SK-N-SH (cell line): ENCODE results near the gene LRRC36. TPM values are rescaled to one million over a fixed set of nuclear protein-coding genes. Genes with fewer than 3 reads are reported as not detected.

ENCODE experiments used
- CTCF ChIA-PET: fragments of 300-600, 350-600 bp; formaldehyde crosslinking; extraction: SDS; loops from one replicate; lab custom pipeline; 2021; lab: Yijun Ruan, JAX
- POLR2A ChIA-PET: fragments of 350-600 bp; sonication (Branson Sonifier 250); formaldehyde crosslinking; extraction: SDS; loops from one replicate; lab custom pipeline; 2020; ENCODE audit warnings: antibody characterized with exemption, inconsistent platforms; lab: Yijun Ruan, JAX
- DNase-seq: peaks from one replicate; pipeline ENCODE4 v3.0.0; 2012
- H2AFZ ChIP-seq: fragments of 200-600 bp; sonication (generic); 2 replicates; pipeline ENCODE4 v1.8.1; 2016; ENCODE audit warnings: antibody characterized with exemption, mild to moderate bottlenecking, low read depth
- H3F3A ChIP-seq: fragments of 200-600 bp; sonication (generic); replicated peaks from 2 replicates; pipeline ENCODE3; 2016; ENCODE audit warnings: antibody characterized with exemption, mild to moderate bottlenecking; ENCODE audit not compliant: insufficient read depth
- H3K27ac ChIP-seq, 2 experiments: fragments of 200-500 bp in 1 of 2; fragments of 200-600 bp in 1 of 2; sonication (Bioruptor generic) in 1 of 2; sonication (generic), shearing (Covaris generic) in 1 of 2; 2 replicates each; pipeline versions ENCODE4 v1.5.1 to v1.6.1; 2014 to 2016; ENCODE audit warnings: low read depth in 2 of 2, inconsistent platforms in 1 of 2, low read length in 1 of 2, mild to moderate bottlenecking in 1 of 2, mixed read lengths in 1 of 2
- H3K27me3 ChIP-seq: fragments of 200-600 bp; sonication (generic), shearing (Covaris generic); 2 replicates; pipeline ENCODE4 v1.6.1; 2016; ENCODE audit warnings: mixed run types; ENCODE audit not compliant: insufficient read depth
- H3K36me3 ChIP-seq, 2 experiments: fragments of 200-500 bp in 1 of 2; fragments of 200-600 bp in 1 of 2; sonication (Bioruptor generic) in 1 of 2; sonication (generic) in 1 of 2; replicated peaks in 1 of 2; 2 replicates each; pipeline versions ENCODE3 to v1.5.1; 2014 to 2016; ENCODE audit warnings: low read length in 1 of 2, mild to moderate bottlenecking in 1 of 2; ENCODE audit not compliant: insufficient read depth in 2 of 2, control insufficient read depth in 1 of 2
- H3K4me1 ChIP-seq, 2 experiments: fragments of 200-500 bp in 1 of 2; fragments of 200-600 bp in 1 of 2; sonication (Bioruptor generic) in 1 of 2; sonication (generic), shearing (Covaris generic) in 1 of 2; 2 replicates each; pipeline versions ENCODE4 v1.5.1 to v1.6.1; 2014 to 2016; ENCODE audit warnings: low read depth in 1 of 2, low read length in 1 of 2, mixed run types in 1 of 2; ENCODE audit not compliant: insufficient read depth in 2 of 2, control insufficient read depth in 1 of 2
- H3K4me2 ChIP-seq: fragments of 200-600 bp; sonication (generic), shearing (Covaris generic); 2 replicates; pipeline ENCODE4 v1.6.1; 2017; ENCODE audit warnings: mixed run types
- H3K4me3 ChIP-seq, 2 experiments: fragments of 200-500 bp in 1 of 2; fragments of 200-600 bp in 1 of 2; sonication (Bioruptor generic) in 1 of 2; sonication (generic), shearing (Covaris generic) in 1 of 2; 2 replicates each; pipeline versions ENCODE4 v1.5.1 to v1.8.1; 2014 to 2016; ENCODE audit warnings: low read depth in 2 of 2, inconsistent platforms in 1 of 2, low read length in 1 of 2, mild to moderate bottlenecking in 1 of 2, mixed read lengths in 1 of 2, moderate library complexity in 1 of 2
- H3K79me2 ChIP-seq: fragments of 200-600 bp; sonication (generic); 2 replicates; pipeline ENCODE4 v1.8.1; 2017; ENCODE audit warnings: mild to moderate bottlenecking; ENCODE audit not compliant: insufficient read depth
- H3K9ac ChIP-seq: fragments of 200-600 bp; sonication (generic); 2 replicates; pipeline ENCODE4 v1.6.1; 2017; ENCODE audit warnings: mixed run types
- H3K9me2 ChIP-seq: fragments of 200-600 bp; sonication (generic); 2 replicates; pipeline ENCODE4 v1.6.1; 2017; ENCODE audit warnings: mixed run types
- H3K9me3 ChIP-seq: fragments of 200-600 bp; sonication (generic); 2 replicates; pipeline ENCODE4 v1.6.1; 2017; ENCODE audit warnings: mixed run types, mild to moderate bottlenecking, moderate library complexity
- H4K20me1 ChIP-seq: fragments of 200-600 bp; sonication (generic); 2 replicates; pipeline ENCODE4 v1.6.1; 2017; ENCODE audit warnings: mild to moderate bottlenecking, mixed run types; ENCODE audit not compliant: insufficient read depth
- CHD2 ChIP-seq: fragments of 150-350 bp; IDR thresholded peaks from 2 replicates; pipeline ENCODE4 v1.6.1; 2018; ENCODE audit warnings: low read length; ENCODE audit not compliant: partially characterized antibody
- CTCF ChIP-seq: fragments of 200-600 bp; sonication (generic); IDR thresholded peaks from 2 replicates; pipeline ENCODE4 v1.6.1; 2017; ENCODE audit warnings: antibody characterized with exemption, mild to moderate bottlenecking, moderate library complexity
- EP300 ChIP-seq, 2 experiments: IDR thresholded peaks; 2 replicates each; pipeline versions ENCODE4 v1.4.0 to v1.6.1; 2012; ENCODE audit warnings: borderline replicate concordance in 1 of 2, low read depth in 1 of 2, low read length in 1 of 2
- EZH2phosphoT487 ChIP-seq: fragments of 200-600 bp; sonication (generic); IDR thresholded peaks from 2 replicates; pipeline ENCODE4 v1.6.1; 2017; ENCODE audit warnings: low read depth, mixed run types, mild to moderate bottlenecking, antibody characterized with exemption, moderate library complexity, borderline replicate concordance
- FOXJ3 ChIP-seq: sonication (generic); formaldehyde crosslinking; IDR thresholded peaks from 2 replicates; pipeline ENCODE4 v1.5.1; 2020; ENCODE audit warnings: mild to moderate bottlenecking, missing genetic modification reagents
- FOXM1 ChIP-seq: IDR thresholded peaks from 2 replicates; pipeline ENCODE4 v1.4.0; 2012; ENCODE audit warnings: low read depth, mild to moderate bottlenecking
- GABPA ChIP-seq: IDR thresholded peaks from 2 replicates; pipeline ENCODE4 v1.4.0; 2012; ENCODE audit warnings: low read depth, mild to moderate bottlenecking
- IRF3 ChIP-seq: fragments of 150-350 bp; IDR thresholded peaks from 2 replicates; pipeline ENCODE4 v1.6.1; 2016; ENCODE audit warnings: mild to moderate bottlenecking, low read depth, low read length
- JUND ChIP-seq: IDR thresholded peaks from 2 replicates; pipeline ENCODE4 v1.4.0; 2012
- MAX ChIP-seq: IDR thresholded peaks from 2 replicates; pipeline ENCODE4 v1.4.0; 2012; ENCODE audit warnings: low read depth
- MEF2A ChIP-seq: IDR thresholded peaks from 2 replicates; pipeline ENCODE4 v1.4.0; 2012; ENCODE audit warnings: low read depth, borderline replicate concordance
- NRF1 ChIP-seq: IDR thresholded peaks from 2 replicates; pipeline ENCODE4 v1.6.1; 2012; ENCODE audit warnings: low read depth, mild to moderate bottlenecking, low read length
- POLR2AphosphoS5 ChIP-seq: IDR thresholded peaks from 2 replicates; pipeline ENCODE4 v1.6.1; 2012; ENCODE audit warnings: low read depth, low read length
- RXRA ChIP-seq: IDR thresholded peaks from 2 replicates; pipeline ENCODE4 v1.4.0; 2012; ENCODE audit warnings: low read depth, mild to moderate bottlenecking, borderline replicate concordance
- SIN3A ChIP-seq: IDR thresholded peaks from 2 replicates; pipeline ENCODE4 v1.6.1; 2012; ENCODE audit warnings: low read depth, mild to moderate bottlenecking, low read length, moderate library complexity, borderline replicate concordance
- SMC3 ChIP-seq: IDR thresholded peaks from 2 replicates; pipeline ENCODE4 v1.6.1; 2012; ENCODE audit warnings: low read depth, low read length, improper control_type of control experiment
- USF1 ChIP-seq: IDR thresholded peaks from 2 replicates; pipeline ENCODE4 v1.4.0; 2012; ENCODE audit warnings: low read depth, borderline replicate concordance
- USF2 ChIP-seq: fragments of 150-350 bp; IDR thresholded peaks from 2 replicates; pipeline ENCODE4 v1.6.1; 2017; ENCODE audit warnings: antibody characterized with exemption, low read length, low read depth, borderline replicate concordance
- WGBS: methylation state at CpG from one replicate; pipeline ENCODE4 v1.1.6; 2017; ENCODE audit warnings: low lambda C conversion rate; 5-methylcytosine and 5-hydroxymethylcytosine counted together
- polyA plus RNA-seq, 3 experiments: library from polyadenylated mRNA; depleted of rRNA; stranded (reverse); fragments of >200 nt; gene quantifications; 2 replicates each; pipeline ENCODE4 v1.2.3, GENCODE V29; 2012

Gene LRRC36
- polyA plus RNA-seq, 1 of the 3 experiments (the other 2 are of a cell fraction): 0.92 TPM

- Histone ChIP-seq H3K4me1 (no peaks in the 10 kb centered on the region), H3K9me2 (no peaks in the 10 kb centered on the region), H3K27me3 (no peaks in the 10 kb centered on the region), H4K20me1 (no peaks in the 10 kb centered on the region), H2AFZ (no peak overlapping the region), H3K4me2 (no peak overlapping the region), H3K79me2 (no peaks in the 10 kb centered on the region)
- POLR2A ChIA-PET: no interaction called here
- CTCF ChIA-PET: interaction anchor here (1.5 to 2.3 kb wide), 4 partner anchors 9 to 87 kb away, joined by 4 to 9 read pairs (median 4); partner anchors contain the start of genes TPPP3 and ZDHHC1
- 89% methylated on average over 1 of the region's 1 CpG for WGBS
- no peak for TF ChIP-seq MAX
- TF ChIP-seq SMC3: no peak
- TF ChIP-seq SIN3A: no peak
- no peak for TF ChIP-seq POLR2AphosphoS5
- TF ChIP-seq FOXM1: no peak
- TF ChIP-seq CTCF: no peak
- TF ChIP-seq CHD2: no peak
- TF ChIP-seq IRF3: no peak
- TF ChIP-seq USF1: no peak
- no peak for TF ChIP-seq EP300 (IDR thresholded peaks at IDR 0.05; ENCODE audit: borderline replicate concordance in 1 of 2, low read depth in 1 of 2, low read length in 1 of 2)
- no peak for TF ChIP-seq NRF1
- TF ChIP-seq RXRA: no peak
- no peak for TF ChIP-seq JUND
- no peak for TF ChIP-seq FOXJ3 (CRISPR knock-in tag)
- no peak for TF ChIP-seq GABPA
- TF ChIP-seq, all 33 proteins: peak for 0
- no peak overlapping the region for H3K27ac ChIP-seq
- peaks cover 6% of the 10 kb centered on the region for H3F3A ChIP-seq
- no peak overlapping the region for H3K4me3 ChIP-seq
- H3K9me3 ChIP-seq: no peaks in the 10 kb centered on the region
- no peaks in the 10 kb centered on the region for H3K36me3 ChIP-seq
- H3K9ac ChIP-seq: no peak overlapping the region
- no peak for DNase-seq
Measured at GRCh38 chr16:67378642-67379041, 52.0 kb downstream of the LRRC36 start.

- Histone ChIP-seq H3K4me3 (no peak overlapping the region), H3F3A (peaks cover 6% of the 10 kb centered on the region), H3K79me2 (no peaks in the 10 kb centered on the region), H3K4me1 (peaks cover 4 to 10% of the 10 kb centered on the region in 2 experiments; a peak in 2 of 4 replicates), H3K9ac (no peak overlapping the region), H3K9me2 (no peaks in the 10 kb centered on the region), H2AFZ (no peak overlapping the region), H4K20me1 (no peaks in the 10 kb centered on the region), H3K27ac (no peak overlapping the region), H3K36me3 (no peaks in the 10 kb centered on the region), H3K9me3 (no peaks in the 10 kb centered on the region), H3K27me3 (no peaks in the 10 kb centered on the region), H3K4me2 (no peak overlapping the region)
- TF ChIP-seq POLR2AphosphoS5 (no peak), USF2 (no peak), EZH2phosphoT487 (no peak), MEF2A (no peak), MAX (no peak), FOXJ3 (CRISPR knock-in tag) (no peak), FOXM1 (no peak), CHD2 (no peak), SMC3 (no peak), JUND (no peak)
- WGBS: 83% methylated on average over 3 of the region's 3 CpGs
- ChIA-PET CTCF (interaction anchor here (1.0 to 4.4 kb wide), 4 partner anchors 10 to 83 kb away, joined by 3 to 16 read pairs (median 8); partner anchors contain the start of gene ZDHHC1), POLR2A (no interaction called here)
- no peak for DNase-seq
Measured at GRCh38 chr16:67383284-67383683, 56.7 kb downstream of the LRRC36 start.
